SIG-M5 treated with dmso at 0.1 percent for 504 hours (cell line): ENCODE data around the gene RRAD.

Experiments
- DNase-seq: peaks from one replicate; lab custom pipeline; 2025; ENCODE audit not compliant: unreplicated experiment; lab: John Stamatoyannopoulos, UW

Gene RRAD

GRCh38 chr16:66934138-66934838, 9.0 kb upstream of the RRAD start, which contains the start of gene CIAO2B:
Gene CIAO2B (minus strand): TSS chr16:66934402. CDS start chr16:66934364, 38 bp downstream.
- peak; percentile 72 for DNase-seq

DNA sequence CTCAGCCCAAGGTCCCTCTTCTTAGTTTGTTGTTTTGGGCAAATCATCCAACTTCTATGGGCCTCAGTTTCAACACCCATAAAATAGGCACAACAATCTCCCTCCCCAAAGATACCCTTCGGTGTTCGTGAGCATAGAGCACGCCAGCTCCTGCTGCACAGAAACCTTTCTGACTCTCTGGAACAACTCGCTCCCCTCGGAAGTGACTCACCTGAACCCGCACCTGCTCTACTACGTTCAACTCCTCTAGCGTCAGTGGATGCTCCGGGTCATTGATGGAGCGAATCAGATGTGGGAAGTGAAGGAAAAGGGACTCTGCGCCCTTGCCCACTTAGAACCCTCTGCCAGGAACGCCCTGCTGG, 8.4 kb upstream of the RRAD start:
- DNase-seq: no peak

DNA sequence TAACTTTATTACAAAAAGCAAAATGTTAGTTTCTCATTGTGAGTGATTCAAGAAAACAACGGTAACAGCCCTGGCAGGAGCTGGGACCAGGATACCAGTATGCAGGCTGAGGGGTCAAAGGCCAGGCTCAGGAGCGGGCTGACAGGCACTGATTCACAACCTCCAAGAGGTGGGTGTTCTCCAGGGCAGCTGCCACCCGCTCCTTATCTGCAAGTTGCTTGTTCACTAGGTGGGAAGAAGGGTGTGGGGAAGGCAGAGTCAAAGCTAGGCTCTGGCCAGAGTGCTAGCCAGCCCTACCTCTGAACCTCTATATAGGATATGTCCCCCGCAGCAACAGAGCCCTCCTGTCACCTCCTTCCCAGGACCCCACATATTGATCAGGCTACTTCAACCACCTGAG, 6.7 kb upstream of the RRAD start:
- no peak for DNase-seq

- no peak for DNase-seq
These were observed 6.3 kb upstream of the RRAD start for GRCh38 chr16:66931665-66932064.

- DNase-seq: no peak
These were observed 4.9 kb upstream of the RRAD start for GRCh38 chr16:66930189-66930588.

GRCh38 chr16:66928702-66929388, 3.5 kb upstream of the RRAD start:
- DNase-seq: no peak

DNA sequence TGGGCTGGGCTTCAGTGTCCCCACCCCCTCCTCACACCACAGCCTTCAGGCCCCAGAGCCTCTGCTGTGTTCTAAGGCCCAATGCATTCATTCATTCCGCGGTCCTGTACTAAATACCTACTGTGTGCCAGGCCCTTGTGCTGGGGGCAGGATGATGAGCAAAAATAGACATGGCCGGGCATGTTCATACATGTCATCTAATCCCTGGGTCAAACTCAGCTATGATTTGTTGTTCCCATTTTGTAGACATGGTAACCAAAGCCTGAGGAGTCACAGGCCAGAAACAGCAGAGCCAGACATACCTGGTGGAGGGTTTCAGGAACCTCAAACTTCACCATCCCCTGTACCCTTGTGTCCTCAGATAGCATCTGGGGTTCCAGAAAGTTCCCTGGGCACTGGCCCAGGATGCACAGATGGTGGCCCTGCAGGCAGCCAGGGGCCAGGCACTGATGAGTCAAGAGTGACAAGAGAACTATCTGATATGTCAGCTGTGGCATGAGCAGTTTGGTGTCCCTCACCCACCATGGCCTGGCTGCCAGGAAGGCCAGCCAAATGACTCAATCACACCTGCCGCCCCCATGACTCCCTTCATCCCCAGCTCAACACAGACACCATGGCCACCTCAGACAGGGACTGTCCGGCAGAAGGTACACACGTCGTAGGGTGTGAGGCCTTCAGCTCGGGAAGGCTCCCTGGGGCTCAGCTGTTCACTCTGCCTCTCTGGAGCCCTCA, 2.7 kb upstream of the RRAD start:
- no peak for DNase-seq

- DNase-seq: no peak
These were observed 1.7 kb upstream of the RRAD start for GRCh38 chr16:66926961-66927436.

- DNase-seq: no peak
These were observed 1.0 kb upstream of the RRAD start for GRCh38 chr16:66926171-66926947.

DNA sequence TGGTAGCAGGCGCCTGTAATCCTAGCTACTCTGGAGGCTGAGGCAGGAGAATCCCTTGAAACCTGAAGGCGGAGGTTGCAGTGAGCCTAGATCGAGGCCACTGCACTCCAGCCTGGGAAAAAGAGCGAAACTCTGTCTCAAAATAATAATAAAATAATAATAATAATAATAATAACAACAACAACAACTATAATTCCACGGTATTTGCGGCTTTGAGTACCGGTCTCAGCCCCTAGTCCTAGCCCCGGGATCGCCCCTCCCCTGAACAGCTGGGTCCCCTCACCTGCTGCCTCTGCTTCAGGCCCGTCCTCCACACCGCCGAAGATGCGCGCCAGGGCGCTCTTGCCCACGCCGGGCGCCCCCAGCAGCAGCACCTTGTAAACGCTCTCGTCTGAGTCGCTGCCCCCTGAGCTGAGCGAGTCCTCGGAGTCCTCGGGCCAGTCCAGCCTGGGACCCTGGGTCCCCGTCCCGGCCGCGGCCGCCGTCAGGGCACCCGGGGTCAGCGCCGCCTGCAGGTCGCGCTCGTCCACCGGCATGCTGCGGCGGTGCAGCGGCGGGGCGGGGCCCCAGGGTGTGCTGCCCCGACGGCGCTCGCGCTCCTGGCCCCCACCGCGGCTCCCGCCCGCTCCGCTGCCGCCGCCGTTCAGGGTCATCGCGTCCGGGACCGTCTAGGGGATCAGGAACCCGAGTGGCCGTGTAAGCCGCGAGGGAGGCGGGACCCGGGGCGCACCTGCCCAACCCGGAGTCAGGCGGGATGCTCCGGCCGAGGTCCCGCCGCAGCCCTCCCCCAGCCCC, 611 bp downstream of the RRAD start:
- no peak for DNase-seq

GRCh38 chr16:66923866-66924265, 1.5 kb downstream of the RRAD start:
- DNase-seq: no peak

GRCh38 chr16:66923247-66923731, 2.0 kb downstream of the RRAD start:
- no peak for DNase-seq

- no peak for DNase-seq
These were observed 3.4 kb downstream of the RRAD start for GRCh38 chr16:66921729-66922450.

DNA sequence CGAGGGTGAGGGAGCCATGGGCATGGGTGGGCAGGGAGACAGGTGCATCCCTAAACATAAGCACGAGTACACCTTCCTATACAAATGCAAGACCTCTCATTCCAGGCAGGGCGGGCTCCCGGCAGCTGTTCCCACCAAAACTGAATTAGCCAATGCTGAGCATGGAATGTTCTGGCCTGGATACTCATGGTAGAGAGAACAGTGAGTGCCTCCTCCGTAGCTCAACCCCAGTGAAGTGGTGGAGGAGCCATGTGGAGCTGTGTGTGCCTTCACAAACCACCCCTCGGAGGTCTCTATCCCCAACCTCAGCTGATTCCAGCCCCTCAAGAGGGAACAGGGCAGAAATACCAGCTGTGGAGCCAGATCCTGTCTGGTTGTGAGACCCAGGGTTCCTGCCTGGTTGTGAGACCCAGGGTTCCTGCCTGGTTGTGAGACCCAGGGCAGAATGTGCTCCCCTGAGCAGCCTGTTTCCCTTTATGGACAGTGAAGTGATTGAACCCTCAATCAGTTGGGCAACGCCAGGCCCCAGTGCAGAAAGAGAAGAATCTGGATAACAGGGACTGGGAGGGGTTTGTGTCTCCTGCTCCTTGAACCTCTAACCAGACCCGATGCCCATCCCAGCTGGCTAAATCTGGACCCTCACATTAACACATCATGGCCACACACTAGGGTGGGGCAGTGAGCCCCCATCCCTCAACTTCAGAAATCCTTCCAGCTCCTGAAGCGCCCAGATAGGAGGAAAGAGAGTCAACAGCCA, 4.2 kb downstream of the RRAD start:
- no peak for DNase-seq

- no peak for DNase-seq
These were observed 5.1 kb downstream of the RRAD start for GRCh38 chr16:66920299-66920590.

- no peak for DNase-seq
These were observed 5.6 kb downstream of the RRAD start for GRCh38 chr16:66919569-66920298.

- no peak for DNase-seq
These were observed 6.3 kb downstream of the RRAD start, which contains the start of gene CDH16 for GRCh38 chr16:66918803-66919568. Gene CDH16 (minus strand): TSS chr16:66918885. CDS start chr16:66918065, 820 bp downstream.
